ENCODE measurements around the gene STAG1.
"Not testable (repeated sequence)": the region's sequence is repeated elsewhere in the genome, so short reads cannot be mapped to it uniquely, and the experiment has no call there.

The STAG1 gene

GRCh38 chr3:136751316-136752171 lies 634 bp downstream of the STAG1 start:
- no peaks in the 10 kb centered on the region for H3K27me3 Mint-ChIP-seq
- peak overlapping the region; percentile 98 for H3K27ac Mint-ChIP-seq
- no peaks in the 10 kb centered on the region for H3K9me3 Mint-ChIP-seq
- no peaks in the 10 kb centered on the region for H3K36me3 Mint-ChIP-seq
- peaks cover 49% of the 10 kb centered on the region for H3K4me1 Mint-ChIP-seq
- H3K4me3 Mint-ChIP-seq: peak overlapping the region; percentile 92

GRCh38 chr3:136750897-136751315 lies 1.3 kb downstream of the STAG1 start:
- Mint-ChIP-seq H3K9me3 (no peaks in the 10 kb centered on the region), H3K4me1 (peaks cover 55% of the 10 kb centered on the region), H3K36me3 (no peaks in the 10 kb centered on the region), H3K4me3 (peak overlapping the region; percentile 91), H3K27me3 (no peaks in the 10 kb centered on the region), H3K27ac (peak overlapping the region; percentile 82)

- Mint-ChIP-seq H3K36me3 (no peaks in the 10 kb centered on the region), H3K4me3 (peak overlapping the region; percentile 91), H3K27me3 (no peaks in the 10 kb centered on the region), H3K4me1 (peaks cover 60% of the 10 kb centered on the region), H3K9me3 (no peaks in the 10 kb centered on the region), H3K27ac (peak overlapping the region; percentile 82)
These were observed 1.8 kb downstream of the STAG1 start for GRCh38 chr3:136750209-136750896.

GRCh38 chr3:136749602-136750001 lies 2.6 kb downstream of the STAG1 start:
- not testable (repeated sequence) for H3K36me3 Mint-ChIP-seq, H3K27me3 Mint-ChIP-seq, H3K9me3 Mint-ChIP-seq
- H3K4me3 Mint-ChIP-seq: peak overlapping the region; percentile 91
- H3K27ac Mint-ChIP-seq: peak overlapping the region; percentile 82
- peaks cover 64% of the 10 kb centered on the region for H3K4me1 Mint-ChIP-seq

GRCh38 chr3:136749091-136749490 lies 3.1 kb downstream of the STAG1 start:
- no peak overlapping the region for H3K27ac Mint-ChIP-seq
- peaks cover 63% of the 10 kb centered on the region for H3K4me1 Mint-ChIP-seq
- no peaks in the 10 kb centered on the region for H3K27me3 Mint-ChIP-seq
- peak overlapping the region; percentile 8 for H3K4me3 Mint-ChIP-seq
- H3K36me3 Mint-ChIP-seq: peaks cover 4% of the 10 kb centered on the region
- H3K9me3 Mint-ChIP-seq: no peaks in the 10 kb centered on the region

GRCh38 chr3:136745916-136746315 lies 6.3 kb downstream of the STAG1 start:
- Mint-ChIP-seq H3K4me1 (peaks cover 61% of the 10 kb centered on the region), H3K36me3 (peaks cover 7% of the 10 kb centered on the region), H3K9me3 (no peaks in the 10 kb centered on the region), H3K4me3 (no peak overlapping the region), H3K27ac (no peak overlapping the region), H3K27me3 (no peaks in the 10 kb centered on the region)

- Mint-ChIP-seq H3K36me3 (peaks cover 11% of the 10 kb centered on the region), H3K4me3 (no peak overlapping the region), H3K9me3 (no peaks in the 10 kb centered on the region), H3K27ac (no peak overlapping the region), H3K27me3 (no peaks in the 10 kb centered on the region), H3K4me1 (peaks cover 53% of the 10 kb centered on the region)
These were observed 11.1 kb downstream of the STAG1 start for GRCh38 chr3:136741063-136741462.

GRCh38 chr3:136740351-136740958 lies 11.7 kb downstream of the STAG1 start:
- H3K36me3 Mint-ChIP-seq: peaks cover 11% of the 10 kb centered on the region
- peaks cover 50% of the 10 kb centered on the region for H3K4me1 Mint-ChIP-seq
- H3K9me3 Mint-ChIP-seq: no peaks in the 10 kb centered on the region
- H3K4me3 Mint-ChIP-seq: no peak overlapping the region
- H3K27me3 Mint-ChIP-seq: no peaks in the 10 kb centered on the region
- no peak overlapping the region for H3K27ac Mint-ChIP-seq

- not testable (repeated sequence) for H3K27ac Mint-ChIP-seq, H3K27me3 Mint-ChIP-seq, H3K36me3 Mint-ChIP-seq, H3K9me3 Mint-ChIP-seq, H3K4me3 Mint-ChIP-seq
- H3K4me1 Mint-ChIP-seq: peaks cover 60% of the 10 kb centered on the region
These were observed 15.2 kb downstream of the STAG1 start for GRCh38 chr3:136736950-136737349.

GRCh38 chr3:136735103-136735502 lies 17.1 kb downstream of the STAG1 start:
- no peak overlapping the region for H3K4me3 Mint-ChIP-seq
- H3K9me3 Mint-ChIP-seq: no peaks in the 10 kb centered on the region
- H3K27me3 Mint-ChIP-seq: no peaks in the 10 kb centered on the region
- H3K36me3 Mint-ChIP-seq: peaks cover 4% of the 10 kb centered on the region
- no peak overlapping the region for H3K27ac Mint-ChIP-seq
- H3K4me1 Mint-ChIP-seq: peaks cover 63% of the 10 kb centered on the region

- H3K36me3 Mint-ChIP-seq: peaks cover 4% of the 10 kb centered on the region
- H3K4me3 Mint-ChIP-seq: no peak overlapping the region
- H3K27ac Mint-ChIP-seq: no peak overlapping the region
- H3K27me3 Mint-ChIP-seq: no peaks in the 10 kb centered on the region
- H3K9me3 Mint-ChIP-seq: no peaks in the 10 kb centered on the region
- peaks cover 63% of the 10 kb centered on the region for H3K4me1 Mint-ChIP-seq
These were observed 17.7 kb downstream of the STAG1 start for GRCh38 chr3:136734382-136735070.

GRCh38 chr3:136733317-136733833 lies 18.8 kb downstream of the STAG1 start:
- peaks cover 4% of the 10 kb centered on the region for H3K36me3 Mint-ChIP-seq
- H3K27ac Mint-ChIP-seq: no peak overlapping the region
- no peaks in the 10 kb centered on the region for H3K9me3 Mint-ChIP-seq
- H3K27me3 Mint-ChIP-seq: no peaks in the 10 kb centered on the region
- peaks cover 69% of the 10 kb centered on the region for H3K4me1 Mint-ChIP-seq
- no peak overlapping the region for H3K4me3 Mint-ChIP-seq

GRCh38 chr3:136731274-136731884 lies 20.8 kb downstream of the STAG1 start:
- Mint-ChIP-seq H3K36me3 (no peaks in the 10 kb centered on the region), H3K27me3 (no peaks in the 10 kb centered on the region), H3K27ac (no peak overlapping the region), H3K4me1 (peaks cover 72% of the 10 kb centered on the region), H3K9me3 (no peaks in the 10 kb centered on the region), H3K4me3 (peak overlapping the region; percentile 15)

- no peaks in the 10 kb centered on the region for H3K36me3 Mint-ChIP-seq
- H3K27ac Mint-ChIP-seq: peak overlapping the region; percentile 1
- H3K4me3 Mint-ChIP-seq: peak overlapping the region; percentile 8
- no peaks in the 10 kb centered on the region for H3K9me3 Mint-ChIP-seq
- H3K4me1 Mint-ChIP-seq: peaks cover 72% of the 10 kb centered on the region
- no peaks in the 10 kb centered on the region for H3K27me3 Mint-ChIP-seq
These were observed 21.4 kb downstream of the STAG1 start for GRCh38 chr3:136730595-136731273.

All from activated naive CD4-positive, alpha-beta T cell treated with anti-CD3 and anti-CD28 coated beads, Interleukin-2, amount 50 U/mL, for 24 hours (primary cell).